DOHH2 (cell line): ENCODE results near the gene AQP1.

Experiments used
- EZH2phosphoT487 ChIP-seq: fragments of 200-600 bp; sonication (generic); IDR thresholded peaks from 2 replicates; pipeline ENCODE4 v1.6.1; 2017; ENCODE audit warnings: borderline replicate concordance, mild to moderate bottlenecking, antibody characterized with exemption, low read length, moderate library complexity, mixed read lengths
- TF ChIP-seq, protein P1 (sequence below): fragments of 200-600 bp; sonication (generic); IDR thresholded peaks from one replicate; pipeline ENCODE4 v1.5.1; 2014; ENCODE audit warnings: antibody characterized with exemption, mild to moderate bottlenecking, low read depth, low read length; ENCODE audit not compliant: poor library complexity, severe bottlenecking

DNA sequence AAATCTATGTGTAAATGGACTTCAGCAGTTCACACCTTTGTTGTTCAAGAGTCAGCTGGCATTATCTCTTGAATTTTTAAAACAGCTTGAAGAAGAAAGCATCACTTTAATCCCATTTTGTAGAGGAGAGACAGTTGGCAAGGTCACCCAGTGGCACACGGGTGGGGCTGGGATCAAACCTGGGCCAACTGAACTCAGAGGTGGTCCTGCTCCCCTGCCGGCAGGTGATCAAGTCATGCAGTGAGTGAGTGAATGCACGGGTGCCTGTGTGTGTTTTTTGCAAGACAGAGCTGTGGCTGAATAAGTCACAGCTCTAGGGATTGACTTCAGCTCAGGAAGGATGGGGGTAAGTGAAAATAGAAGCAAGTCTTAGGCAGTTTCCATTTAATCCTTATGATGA lies 61.6 kb downstream of the AQP1 start:
- TF ChIP-seq EZH2phosphoT487: no peak
- TF ChIP-seq, protein P1, sequence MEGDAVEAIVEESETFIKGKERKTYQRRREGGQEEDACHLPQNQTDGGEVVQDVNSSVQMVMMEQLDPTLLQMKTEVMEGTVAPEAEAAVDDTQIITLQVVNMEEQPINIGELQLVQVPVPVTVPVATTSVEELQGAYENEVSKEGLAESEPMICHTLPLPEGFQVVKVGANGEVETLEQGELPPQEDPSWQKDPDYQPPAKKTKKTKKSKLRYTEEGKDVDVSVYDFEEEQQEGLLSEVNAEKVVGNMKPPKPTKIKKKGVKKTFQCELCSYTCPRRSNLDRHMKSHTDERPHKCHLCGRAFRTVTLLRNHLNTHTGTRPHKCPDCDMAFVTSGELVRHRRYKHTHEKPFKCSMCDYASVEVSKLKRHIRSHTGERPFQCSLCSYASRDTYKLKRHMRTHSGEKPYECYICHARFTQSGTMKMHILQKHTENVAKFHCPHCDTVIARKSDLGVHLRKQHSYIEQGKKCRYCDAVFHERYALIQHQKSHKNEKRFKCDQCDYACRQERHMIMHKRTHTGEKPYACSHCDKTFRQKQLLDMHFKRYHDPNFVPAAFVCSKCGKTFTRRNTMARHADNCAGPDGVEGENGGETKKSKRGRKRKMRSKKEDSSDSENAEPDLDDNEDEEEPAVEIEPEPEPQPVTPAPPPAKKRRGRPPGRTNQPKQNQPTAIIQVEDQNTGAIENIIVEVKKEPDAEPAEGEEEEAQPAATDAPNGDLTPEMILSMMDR: no peak
